HG03139 (cell line): ENCODE measurements around the gene PALS2.

Source experiments
- ATAC-seq: cut with Tn5 transposase; IDR thresholded peaks from one replicate; pipeline ENCODE4 v1.9.1; 2021; ENCODE audit not compliant: unreplicated experiment

The PALS2 gene

DNA sequence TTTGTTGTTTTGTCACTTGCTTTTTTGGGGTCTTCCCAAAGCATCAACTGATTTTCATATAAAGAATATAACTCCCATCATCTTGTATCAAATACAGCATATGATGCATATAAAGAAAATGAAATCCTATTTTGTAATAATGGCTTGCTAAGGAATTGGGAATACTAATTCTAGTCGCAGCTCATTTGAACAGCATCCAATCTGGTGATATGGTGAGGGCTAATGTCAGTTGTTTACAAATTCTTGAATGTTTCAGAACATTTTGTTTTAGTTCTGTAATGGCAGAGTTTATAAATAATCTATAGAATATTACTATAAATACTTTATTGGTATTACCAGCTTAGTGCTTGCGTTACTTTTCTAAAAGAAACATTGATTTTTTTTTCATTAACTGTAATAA, 8.9 kb downstream of the PALS2 start:
- ATAC-seq: no peak

DNA sequence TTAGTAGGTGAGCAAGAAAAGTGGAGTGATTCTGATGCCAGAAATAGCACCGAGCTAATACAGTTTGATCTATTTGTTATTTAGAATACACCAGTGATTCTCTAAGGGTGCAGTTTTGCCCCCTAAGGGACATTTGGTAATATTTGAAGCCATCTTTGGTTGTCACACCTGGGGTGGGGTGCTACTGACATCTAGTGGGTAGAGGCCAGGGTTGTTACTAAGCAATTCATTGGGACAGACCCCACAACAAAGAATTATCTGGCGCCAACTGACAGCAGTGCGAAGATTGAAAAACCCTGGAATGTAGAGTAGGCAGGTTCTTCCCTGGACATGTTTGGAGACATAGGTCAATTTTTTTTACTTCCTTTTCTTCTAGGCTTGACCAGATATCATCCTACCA, 14.6 kb downstream of the PALS2 start:
- ATAC-seq: no peak

DNA sequence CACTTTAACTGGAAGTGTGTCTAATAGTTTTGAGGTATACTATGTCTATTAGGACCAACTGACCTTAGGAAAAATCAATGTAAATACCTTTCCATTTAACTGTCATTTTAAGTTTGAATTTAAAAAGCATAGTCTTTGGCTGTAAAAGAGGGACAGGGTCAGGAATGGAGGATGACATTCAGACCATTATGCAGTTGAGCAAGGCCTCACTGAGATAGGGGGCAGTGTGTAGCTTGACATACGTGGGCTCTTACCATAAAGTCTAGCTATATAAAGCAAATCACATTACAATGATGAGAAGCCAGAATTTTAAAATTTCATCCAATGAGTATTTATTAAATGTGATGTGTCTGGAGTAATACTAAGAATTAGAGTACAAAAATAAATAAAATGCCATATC, 17.9 kb downstream of the PALS2 start:
- no peak for ATAC-seq

GRCh38 chr7:24595671-24596418, 22.6 kb downstream of the PALS2 start:
- ATAC-seq: peak; percentile 59

- no peak for ATAC-seq
These were observed 23.8 kb downstream of the PALS2 start for GRCh38 chr7:24597014-24597413.

GRCh38 chr7:24601600-24601999, 28.3 kb downstream of the PALS2 start:
- no peak for ATAC-seq

DNA sequence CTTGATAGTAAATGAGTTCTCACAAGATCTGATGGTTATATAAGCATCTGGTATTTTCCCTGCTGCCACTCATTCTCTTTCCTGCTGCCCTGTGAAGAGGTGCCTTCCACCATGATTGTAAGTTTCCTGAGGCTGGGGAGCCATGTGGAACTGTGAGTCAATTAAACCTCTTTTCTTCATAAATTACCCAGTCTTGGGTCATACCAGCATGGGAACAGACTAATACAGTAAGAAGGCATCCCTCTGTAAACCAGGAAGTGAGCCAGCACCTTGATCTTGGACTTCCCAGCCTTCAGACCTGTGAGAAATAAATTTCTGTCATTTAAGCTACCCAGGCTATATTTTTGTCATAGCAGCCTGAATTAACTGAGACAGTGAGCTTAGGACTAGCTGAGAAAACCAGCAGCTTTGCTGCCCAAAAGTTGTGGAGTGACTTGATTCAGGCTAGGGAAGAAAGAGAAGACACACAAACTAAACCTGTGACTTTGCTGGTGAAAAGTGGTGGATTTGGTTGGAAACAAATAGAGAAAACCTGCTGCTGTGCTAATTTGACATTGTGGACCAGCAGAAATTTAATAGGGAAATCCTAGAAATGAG, 29.7 kb downstream of the PALS2 start:
- no peak for ATAC-seq

DNA sequence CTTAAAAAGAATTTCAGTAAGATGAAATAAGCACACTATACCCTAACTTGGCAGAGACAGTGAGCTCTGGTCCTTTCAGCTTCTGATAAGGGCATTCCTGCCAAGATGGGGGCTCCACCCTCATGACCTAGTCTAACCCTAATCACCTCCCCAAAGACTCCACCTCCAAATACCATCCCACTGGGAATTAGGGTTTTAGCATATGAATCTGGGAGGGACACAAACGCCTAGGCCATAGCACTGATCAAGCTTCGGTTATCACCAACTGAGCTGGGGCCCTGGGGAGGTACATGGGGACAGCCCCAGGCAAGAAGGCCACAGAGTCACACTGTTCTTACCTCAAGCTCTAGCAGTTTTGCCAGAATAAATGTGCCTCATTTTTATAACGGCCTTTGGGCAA, 31.4 kb downstream of the PALS2 start:
- no peak for ATAC-seq

GRCh38 chr7:24608504-24608903, 35.3 kb downstream of the PALS2 start:
- ATAC-seq: no peak

- no peak for ATAC-seq
These were observed 35.8 kb downstream of the PALS2 start for GRCh38 chr7:24609059-24609458.

DNA sequence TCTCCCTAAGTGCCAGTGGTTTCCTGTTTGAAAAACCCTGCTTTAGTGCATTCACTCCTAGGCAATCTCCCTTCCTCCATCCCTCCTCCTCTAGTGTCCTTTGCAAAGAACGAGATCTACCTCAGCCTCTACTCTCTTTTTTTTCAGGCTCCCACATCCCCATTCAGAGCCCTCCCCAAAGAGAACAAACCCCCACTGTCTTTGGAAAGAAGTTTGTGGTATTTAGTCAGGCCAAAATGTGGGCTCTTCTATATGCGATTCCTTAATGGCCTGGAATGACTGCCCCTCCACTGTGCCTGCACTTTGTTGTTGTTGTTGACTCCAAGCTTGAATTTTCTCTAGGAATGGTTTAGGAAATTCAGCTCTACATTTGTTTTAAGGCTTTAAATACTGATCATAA, 36.3 kb downstream of the PALS2 start:
- no peak for ATAC-seq

DNA sequence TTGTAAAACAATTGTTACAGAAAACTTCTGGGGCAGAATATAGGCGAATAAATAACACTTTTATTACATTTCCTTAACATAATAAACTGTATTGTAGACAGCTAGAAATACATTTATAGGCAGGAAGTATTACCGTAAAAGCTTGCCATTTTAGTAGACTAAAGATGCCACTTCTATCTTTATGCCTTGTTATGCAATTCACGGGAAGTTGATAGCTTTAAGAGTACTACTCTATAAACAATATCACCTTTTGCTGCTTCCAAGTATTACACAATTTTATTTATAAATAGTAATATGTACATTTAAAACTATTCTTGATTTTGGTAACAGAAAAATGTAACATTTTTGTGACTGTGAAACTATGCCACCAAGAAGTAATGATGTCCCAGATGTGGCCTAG, 37.9 kb downstream of the PALS2 start:
- no peak for ATAC-seq

DNA sequence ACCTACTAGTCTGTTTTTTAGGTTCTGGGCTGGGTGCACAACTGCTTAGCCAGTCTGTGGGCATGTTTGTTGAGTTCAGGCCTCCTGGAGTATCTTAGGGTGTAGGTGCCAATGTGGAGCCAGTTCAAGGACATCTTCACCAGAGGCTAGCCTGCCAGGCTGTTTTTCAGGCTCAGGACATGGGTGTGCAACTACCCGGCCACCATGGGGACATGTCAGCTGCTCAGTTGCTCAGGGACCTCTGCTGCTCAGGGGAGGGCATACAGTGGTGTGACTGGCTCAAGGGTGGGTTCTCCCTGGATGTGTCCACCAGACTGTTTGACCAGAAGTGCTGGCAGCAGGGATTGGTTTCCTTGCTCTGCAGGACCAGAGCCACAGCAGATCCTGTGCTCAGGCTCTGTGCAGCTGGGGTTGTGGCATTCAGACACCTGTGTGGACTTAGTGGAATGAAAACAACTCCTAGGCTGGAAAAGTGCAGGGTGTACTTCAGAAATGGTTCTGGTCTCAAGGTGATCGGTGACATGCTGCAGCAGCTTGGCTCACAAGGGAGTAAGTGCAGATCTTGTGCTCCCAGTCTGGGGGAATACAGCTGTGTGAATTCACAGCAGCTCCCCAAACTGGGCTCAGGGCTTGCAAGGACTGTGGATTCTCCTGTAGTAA, 44.8 kb downstream of the PALS2 start:
- ATAC-seq: no peak

GRCh38 chr7:24619978-24620377, 46.7 kb downstream of the PALS2 start:
- ATAC-seq: no peak

- ATAC-seq: no peak
These were observed 49.5 kb downstream of the PALS2 start for GRCh38 chr7:24622646-24623182.
